Neural cell (in vitro differentiated cells): ENCODE results near the gene SLC37A2. TPM values are rescaled to one million over a fixed set of nuclear protein-coding genes. Genes with fewer than 3 reads are reported as not detected.

Experiments used
- H2AFZ ChIP-seq: fragments of 200-600, 300-800 bp; sonication (generic), shearing (Covaris generic); 2 replicates; pipeline ENCODE4 v1.6.0; 2014; ENCODE audit warnings: low read depth, mild to moderate bottlenecking, antibody characterized with exemption, low read length, moderate library complexity
- H3F3A ChIP-seq: fragments of 200-600 bp; shearing (Covaris generic); 2 replicates; pipeline ENCODE4 v1.6.1; 2016; ENCODE audit warnings: mild to moderate bottlenecking, moderate library complexity, mixed read lengths, antibody characterized with exemption, low read length; ENCODE audit not compliant: insufficient read depth, poor library complexity, severe bottlenecking
- H3K27ac ChIP-seq: fragments of 200-600, 300-800 bp; sonication (generic), shearing (Covaris generic); 2 replicates; pipeline ENCODE4 v1.5.1; 2014; ENCODE audit warnings: mild to moderate bottlenecking, low read length, moderate library complexity
- H3K27me3 ChIP-seq: fragments of 300-800, 200-600 bp; sonication (generic), shearing (Covaris generic); 2 replicates; pipeline ENCODE4 v1.6.0; 2014; ENCODE audit warnings: mild to moderate bottlenecking, low read depth, low read length, moderate library complexity; ENCODE audit not compliant: insufficient read depth
- H3K36me3 ChIP-seq: fragments of 300-800, 200-600 bp; sonication (generic), shearing (Covaris generic); 2 replicates; pipeline ENCODE4 v1.5.1; 2014; ENCODE audit warnings: mild to moderate bottlenecking, antibody characterized with exemption, low read length, moderate library complexity; ENCODE audit not compliant: insufficient read depth
- H3K4me2 ChIP-seq: fragments of 300-800, 200-600 bp; sonication (generic), shearing (Covaris generic); 2 replicates; pipeline ENCODE4 v1.6.0; 2014; ENCODE audit warnings: mild to moderate bottlenecking, low read length
- H3K4me3 ChIP-seq: fragments of 300-800, 200-600 bp; sonication (generic), shearing (Covaris generic); 2 replicates; pipeline ENCODE4 v1.5.1; 2014; ENCODE audit warnings: mild to moderate bottlenecking, low read length, moderate library complexity
- H3K79me2 ChIP-seq: fragments of 200-600 bp; shearing (Covaris generic); replicated peaks from 2 replicates; pipeline ENCODE4 v1.6.0; 2014; ENCODE audit warnings: mild to moderate bottlenecking, low read length, moderate library complexity; ENCODE audit not compliant: insufficient read depth
- H3K9ac ChIP-seq: fragments of 300-800, 200-600 bp; sonication (generic), shearing (Covaris generic); 2 replicates; pipeline ENCODE4 v1.6.1; 2016; ENCODE audit warnings: mild to moderate bottlenecking, low read length, mixed read lengths
- H3K9me2 ChIP-seq: fragments of 200-600 bp; shearing (Covaris generic); 2 replicates; pipeline ENCODE4 v1.6.1; 2016; ENCODE audit warnings: mild to moderate bottlenecking, low read length, mixed read lengths; ENCODE audit not compliant: insufficient read depth
- H3K9me3 ChIP-seq: fragments of 200-600, 300-800 bp; sonication (generic), shearing (Covaris generic); 2 replicates; pipeline ENCODE4 v1.6.1; 2016; ENCODE audit warnings: mild to moderate bottlenecking, mixed run types, low read length, moderate library complexity, mixed read lengths
- H4K20me1 ChIP-seq: fragments of 200-600 bp; shearing (Covaris generic); 2 replicates; pipeline ENCODE4 v1.6.1; 2016; ENCODE audit warnings: mild to moderate bottlenecking, mixed run types; ENCODE audit not compliant: insufficient read depth
- CTCF ChIP-seq: fragments of 450-650 bp; IDR thresholded peaks from 2 replicates; pipeline ENCODE4 v1.5.1; 2014; ENCODE audit warnings: antibody characterized with exemption, mild to moderate bottlenecking, moderate library complexity; ENCODE audit not compliant: poor library complexity, severe bottlenecking
- EP300 ChIP-seq: fragments of 450-650 bp; conservative IDR thresholded peaks from 2 replicates; pipeline ENCODE4 v1.6.1; 2014; ENCODE audit warnings: antibody characterized with exemption, mild to moderate bottlenecking, moderate library complexity; ENCODE audit not compliant: poor library complexity, severe bottlenecking
- EZH2 ChIP-seq: fragments of 200-600, 300-800 bp; shearing (Covaris generic), sonication (generic); IDR thresholded peaks from 2 replicates; pipeline ENCODE4 v1.6.1; 2014; ENCODE audit warnings: antibody characterized with exemption, low read length, borderline replicate concordance, mild to moderate bottlenecking; ENCODE audit not compliant: insufficient read depth, poor library complexity, severe bottlenecking
- MXI1 ChIP-seq: fragments of 450-650 bp; conservative IDR thresholded peaks from 2 replicates; pipeline ENCODE4 v1.6.1; 2014; ENCODE audit warnings: antibody characterized with exemption, mild to moderate bottlenecking; ENCODE audit not compliant: poor library complexity, severe bottlenecking
- POLR2AphosphoS5 ChIP-seq: IDR thresholded peaks from 2 replicates; pipeline ENCODE4 v1.6.1; 2012
- RAD21 ChIP-seq: fragments of 450-650 bp; conservative IDR thresholded peaks from 2 replicates; pipeline ENCODE4 v1.6.1; 2014; ENCODE audit warnings: antibody characterized with exemption, mild to moderate bottlenecking, moderate library complexity
- REST ChIP-seq: IDR thresholded peaks from 2 replicates; pipeline ENCODE4 v1.6.1; 2012; ENCODE audit warnings: borderline replicate concordance
- SMC3 ChIP-seq: fragments of 450-650 bp; conservative IDR thresholded peaks from 2 replicates; pipeline ENCODE4 v1.6.1; 2014; ENCODE audit warnings: antibody characterized with exemption, mild to moderate bottlenecking, moderate library complexity; ENCODE audit not compliant: poor library complexity
- TAF1 ChIP-seq: IDR thresholded peaks from 2 replicates; pipeline ENCODE4 v1.6.1; 2012; ENCODE audit warnings: low read depth
- polyA plus RNA-seq: library from polyadenylated mRNA; depleted of rRNA; stranded (reverse); fragments of >200 nt; gene quantifications from 2 replicates; pipeline ENCODE4 v1.2.3, GENCODE V29; 2014

The SLC37A2 gene
- polyA plus RNA-seq, 1 donor from 2014 or later = 0.12 TPM

GRCh38 chr11:125081098-125081798 is 18.1 kb downstream of the SLC37A2 start:
- Histone ChIP-seq H4K20me1 (no peaks in the 10 kb centered on the region), H3F3A (no peaks in the 10 kb centered on the region), H3K4me2 (no peak overlapping the region), H3K4me3 (no peak overlapping the region), H3K9ac (no peak overlapping the region), H3K9me3 (no peaks in the 10 kb centered on the region), H3K79me2 (no peaks in the 10 kb centered on the region), H3K27me3 (no peaks in the 10 kb centered on the region), H3K36me3 (no peaks in the 10 kb centered on the region), H2AFZ (no peak overlapping the region), H3K27ac (no peak overlapping the region), H3K9me2 (no peaks in the 10 kb centered on the region)
- TF ChIP-seq TAF1 = no peak
- no peak for TF ChIP-seq RAD21
- TF ChIP-seq SMC3 = no peak
- no peak for TF ChIP-seq REST
- TF ChIP-seq MXI1 = no peak
- TF ChIP-seq EZH2 = no peak
- TF ChIP-seq POLR2AphosphoS5 = no peak
- no peak for TF ChIP-seq EP300
- no peak for TF ChIP-seq CTCF

GRCh38 chr11:125082040-125082439 is 18.9 kb downstream of the SLC37A2 start:
- H2AFZ ChIP-seq = no peak overlapping the region
- no peaks in the 10 kb centered on the region for H3F3A ChIP-seq
- H4K20me1 ChIP-seq = no peaks in the 10 kb centered on the region
- no peak overlapping the region for H3K4me2 ChIP-seq
- no peaks in the 10 kb centered on the region for H3K9me2 ChIP-seq
- H3K27me3 ChIP-seq = no peaks in the 10 kb centered on the region
- no peak overlapping the region for H3K27ac ChIP-seq
- no peak overlapping the region for H3K9ac ChIP-seq
- no peaks in the 10 kb centered on the region for H3K79me2 ChIP-seq
- H3K36me3 ChIP-seq = no peaks in the 10 kb centered on the region
- no peaks in the 10 kb centered on the region for H3K9me3 ChIP-seq
- H3K4me3 ChIP-seq = no peak overlapping the region
- no peak for TF ChIP-seq TAF1
